Activated CD4-positive, alpha-beta T cell treated with anti-CD3 and anti-CD28 coated beads for 48 hours (primary cell): ENCODE measurements around the gene RASSF10.

Experiments used
- DNase-seq: peaks from one replicate; pipeline ENCODE4 v3.0.0-alpha.2; 2020

RASSF10 gene

DNA sequence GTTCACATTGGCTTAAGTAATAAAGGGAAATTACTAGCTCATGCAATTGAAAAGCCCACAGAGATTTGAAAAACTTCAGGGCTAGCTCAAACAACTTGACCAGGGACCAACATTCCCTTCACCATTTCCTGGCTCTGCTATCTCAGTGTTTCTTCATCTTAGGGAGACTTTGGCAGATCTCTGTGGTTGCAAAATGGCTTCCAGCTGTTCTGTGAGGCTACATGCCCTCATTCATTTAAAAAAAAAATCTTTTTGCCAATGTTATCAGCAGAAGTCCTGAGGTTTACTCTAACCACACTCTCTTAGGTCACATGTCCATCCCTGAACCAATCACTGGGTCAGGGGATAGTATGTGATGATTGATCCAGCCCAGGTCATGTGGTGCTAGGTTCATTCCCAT lies 13.9 kb upstream of the RASSF10 start:
- no peak for DNase-seq

- DNase-seq = no peak
Measured at GRCh38 chr11:12995823-12996222, 13.3 kb upstream of the RASSF10 start.

- no peak for DNase-seq
Measured at GRCh38 chr11:12997168-12997567, 11.9 kb upstream of the RASSF10 start.

GRCh38 chr11:12998336-12998735 lies 10.8 kb upstream of the RASSF10 start:
- no peak for DNase-seq

DNA sequence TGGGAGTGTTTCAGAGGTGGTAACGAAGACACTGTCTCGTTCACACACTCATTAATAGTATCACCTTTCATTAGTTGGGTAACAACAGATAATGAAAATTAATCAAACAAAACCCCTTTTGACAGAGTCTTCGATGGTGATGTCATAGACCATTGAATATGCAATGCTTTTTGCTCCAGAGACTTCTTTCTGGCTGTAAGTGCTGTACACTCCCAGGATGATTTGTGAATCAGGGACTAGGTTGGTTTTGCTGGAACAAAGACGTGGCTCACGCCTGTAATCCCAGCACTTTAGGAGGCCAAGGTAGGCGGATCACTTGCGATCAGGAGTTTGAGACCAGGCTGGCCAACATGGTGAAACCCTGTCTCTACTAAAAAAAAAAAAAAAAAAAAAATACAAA lies 9.5 kb upstream of the RASSF10 start:
- no peak for DNase-seq

GRCh38 chr11:13000116-13000515 lies 9.0 kb upstream of the RASSF10 start:
- no peak for DNase-seq

DNA sequence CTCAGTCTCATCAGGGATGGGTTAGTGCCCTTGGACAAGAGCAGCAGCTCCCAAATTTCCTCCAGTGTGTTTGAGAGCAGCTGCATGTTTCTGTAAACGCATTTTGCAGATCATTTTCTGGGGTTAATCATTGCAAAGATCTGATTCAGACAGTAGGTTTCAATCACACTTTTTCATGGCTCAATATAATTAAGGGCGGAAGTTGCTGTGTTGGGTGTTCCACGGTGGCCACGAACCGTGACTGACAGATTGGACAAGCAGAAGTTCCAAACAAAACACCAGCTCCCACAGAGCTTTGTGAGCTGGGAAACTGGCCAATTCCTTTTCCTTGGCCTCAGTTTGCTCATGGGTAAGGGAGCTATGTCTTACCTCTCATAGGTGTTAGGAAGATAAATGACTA lies 8.4 kb upstream of the RASSF10 start:
- no peak for DNase-seq

- DNase-seq = no peak
Measured at GRCh38 chr11:13003736-13004493, 5.2 kb upstream of the RASSF10 start.

DNA sequence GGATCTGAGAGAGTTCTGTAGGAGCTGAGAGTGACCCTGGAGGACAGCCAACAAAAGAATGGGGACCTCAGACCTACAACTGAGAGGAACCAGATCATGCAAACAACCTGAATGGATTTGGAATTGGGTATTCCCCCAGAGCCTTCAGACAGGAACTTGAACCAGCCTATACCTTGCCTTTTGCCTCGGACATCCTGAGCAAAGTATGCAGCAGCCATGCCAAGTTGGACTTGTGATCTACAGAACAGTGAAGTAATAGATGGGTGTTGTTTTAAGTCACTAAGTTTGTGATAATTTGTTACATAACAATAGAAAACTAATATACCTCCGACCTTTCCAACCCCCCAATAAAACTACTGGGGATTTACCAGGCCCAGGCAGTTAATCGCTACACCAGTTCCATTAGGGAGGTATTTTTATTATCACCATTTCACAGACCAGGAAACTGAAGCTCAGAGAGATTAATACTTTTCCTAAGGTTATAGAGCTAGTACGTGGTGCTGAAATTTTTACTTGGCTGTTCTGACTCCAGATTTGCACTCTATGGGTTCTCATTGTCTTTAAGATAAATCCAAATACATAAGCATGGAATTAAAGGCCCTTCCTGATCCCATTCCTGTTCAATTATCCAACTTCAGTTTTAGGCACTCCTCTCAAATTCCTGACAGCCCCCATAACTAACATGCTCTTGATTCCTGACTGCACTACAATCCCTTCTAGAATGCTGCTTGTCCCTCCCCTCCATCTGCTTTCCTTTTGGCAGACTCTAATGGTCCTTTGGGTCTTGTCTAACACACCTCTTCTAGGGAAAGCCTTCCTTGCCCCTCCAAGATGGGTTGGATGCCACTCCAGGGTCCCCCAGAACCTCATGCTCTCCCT lies 1.7 kb upstream of the RASSF10 start:
- no peak for DNase-seq

DNA sequence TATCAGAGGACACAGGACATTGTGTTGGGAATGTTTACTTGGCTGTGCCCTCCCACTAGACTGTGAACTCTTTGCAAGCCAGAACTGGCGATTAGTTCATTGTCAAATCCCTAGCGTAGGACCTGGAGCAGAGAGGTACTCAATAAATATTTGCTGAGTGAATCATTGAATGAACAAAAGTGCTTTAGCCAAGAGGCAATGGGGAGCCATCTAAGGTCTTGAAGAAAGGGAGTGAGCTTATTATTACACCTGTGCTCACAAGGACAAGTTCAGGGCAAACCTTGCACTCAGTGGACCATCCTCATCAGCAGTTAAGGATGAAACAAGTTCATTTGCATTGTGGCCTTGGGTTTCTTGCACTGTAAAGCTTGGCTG lies 1.1 kb upstream of the RASSF10 start:
- no peak for DNase-seq

DNA sequence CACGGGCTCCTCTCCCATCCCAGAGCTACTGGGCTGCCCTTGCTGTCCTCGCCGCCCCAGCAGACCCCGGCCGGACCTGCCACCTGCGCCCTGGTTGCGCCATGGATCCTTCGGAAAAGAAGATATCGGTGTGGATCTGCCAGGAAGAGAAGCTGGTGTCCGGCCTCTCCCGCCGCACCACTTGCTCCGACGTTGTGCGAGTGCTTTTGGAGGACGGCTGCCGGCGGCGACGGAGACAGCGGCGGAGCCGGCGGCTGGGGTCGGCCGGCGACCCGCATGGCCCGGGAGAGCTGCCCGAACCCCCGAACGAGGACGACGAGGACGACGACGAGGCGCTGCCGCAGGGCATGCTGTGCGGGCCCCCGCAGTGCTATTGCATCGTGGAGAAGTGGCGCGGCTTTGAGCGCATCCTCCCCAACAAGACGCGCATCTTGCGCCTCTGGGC lies 382 bp downstream of the RASSF10 start:
- DNase-seq = peak; percentile 24

DNA sequence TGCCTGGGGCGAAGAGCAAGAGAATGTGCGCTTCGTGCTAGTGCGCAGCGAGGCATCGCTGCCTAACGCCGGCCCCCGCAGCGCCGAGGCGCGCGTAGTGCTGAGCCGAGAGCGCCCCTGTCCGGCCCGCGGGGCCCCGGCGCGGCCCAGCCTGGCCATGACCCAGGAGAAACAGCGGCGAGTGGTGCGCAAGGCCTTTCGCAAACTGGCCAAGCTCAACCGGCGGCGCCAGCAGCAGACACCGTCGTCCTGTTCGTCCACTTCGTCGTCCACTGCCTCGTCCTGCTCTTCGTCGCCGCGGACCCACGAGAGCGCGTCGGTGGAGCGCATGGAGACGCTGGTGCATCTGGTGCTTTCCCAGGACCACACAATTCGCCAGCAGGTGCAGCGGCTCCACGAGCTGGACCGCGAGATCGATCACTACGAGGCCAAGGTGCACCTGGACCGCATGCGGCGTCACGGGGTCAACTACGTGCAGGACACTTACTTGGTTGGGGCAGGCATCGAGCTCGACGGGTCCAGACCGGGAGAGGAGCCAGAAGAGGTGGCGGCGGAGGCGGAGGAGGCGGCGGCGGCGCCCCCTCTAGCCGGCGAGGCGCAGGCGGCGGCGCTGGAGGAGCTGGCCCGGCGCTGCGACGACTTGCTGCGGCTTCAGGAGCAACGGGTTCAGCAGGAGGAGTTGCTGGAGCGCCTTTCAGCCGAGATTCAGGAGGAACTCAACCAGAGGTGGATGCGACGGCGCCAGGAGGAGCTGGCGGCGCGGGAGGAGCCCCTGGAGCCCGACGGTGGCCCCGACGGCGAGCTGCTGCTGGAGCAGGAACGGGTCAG lies 1.0 kb downstream of the RASSF10 start:
- DNase-seq = peak; percentile 5

DNA sequence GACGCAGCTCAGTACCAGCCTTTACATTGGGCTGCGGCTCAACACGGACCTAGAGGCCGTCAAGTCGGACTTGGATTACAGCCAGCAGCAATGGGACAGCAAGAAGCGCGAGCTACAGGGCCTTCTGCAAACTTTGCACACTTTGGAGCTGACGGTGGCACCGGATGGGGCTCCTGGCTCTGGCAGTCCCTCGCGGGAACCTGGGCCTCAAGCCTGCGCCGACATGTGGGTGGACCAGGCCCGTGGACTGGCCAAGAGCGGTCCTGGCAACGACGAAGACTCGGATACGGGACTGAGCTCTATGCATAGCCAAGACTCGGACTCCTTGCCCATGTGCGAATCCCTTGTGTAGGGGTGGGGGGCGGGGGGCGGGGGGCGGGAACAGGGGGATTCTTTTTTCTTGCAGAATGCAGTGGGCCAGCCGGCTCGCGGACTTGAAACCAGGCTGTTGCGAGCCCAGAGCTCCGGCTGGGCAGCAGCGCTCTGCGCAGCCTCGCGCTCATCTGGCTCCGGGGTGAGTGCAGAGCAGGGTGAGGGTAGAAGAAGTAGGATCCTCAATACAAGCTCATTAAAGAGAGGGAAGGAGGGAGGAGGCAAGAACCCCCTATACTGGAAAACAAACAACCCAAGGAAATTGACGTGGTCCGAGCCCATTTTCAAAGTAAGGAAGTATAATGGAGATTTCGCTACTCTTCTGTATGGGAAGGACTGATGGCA lies 1.8 kb downstream of the RASSF10 start:
- no peak for DNase-seq

GRCh38 chr11:13011466-13012055 lies 2.4 kb downstream of the RASSF10 start:
- no peak for DNase-seq

DNA sequence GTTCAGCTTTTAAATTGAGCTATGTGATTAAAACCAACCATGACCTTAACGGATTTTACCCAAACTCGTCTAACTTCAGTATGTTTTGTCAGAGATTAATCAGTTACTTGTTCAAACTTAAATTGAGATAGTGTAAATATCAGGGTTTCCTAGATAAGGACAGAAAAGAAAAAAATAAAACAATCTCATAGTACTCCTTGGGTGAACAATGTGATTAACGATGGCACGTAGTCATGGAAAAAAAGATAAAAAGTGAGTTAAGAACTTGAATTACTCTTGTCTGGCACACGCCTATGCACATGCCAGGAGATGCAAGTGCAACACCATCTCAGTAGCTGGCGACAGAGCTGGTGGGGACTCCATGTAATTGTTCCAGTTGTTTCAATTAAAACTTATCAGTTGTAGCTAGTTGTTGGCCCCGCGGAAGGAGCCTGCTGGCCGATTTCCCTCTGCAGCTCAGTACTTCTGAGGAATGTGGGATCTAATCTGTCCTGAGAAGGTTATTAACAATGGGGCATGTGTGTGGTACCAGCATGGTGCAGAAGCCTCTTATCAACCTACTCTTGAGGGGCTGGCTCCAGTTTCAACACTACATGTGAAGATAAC lies 3.0 kb downstream of the RASSF10 start:
- DNase-seq = no peak

GRCh38 chr11:13013054-13013488 lies 4.0 kb downstream of the RASSF10 start:
- no peak for DNase-seq

GRCh38 chr11:13015753-13016152 lies 6.6 kb downstream of the RASSF10 start:
- DNase-seq = no peak

GRCh38 chr11:13016415-13016814 lies 7.3 kb downstream of the RASSF10 start:
- no peak for DNase-seq

DNA sequence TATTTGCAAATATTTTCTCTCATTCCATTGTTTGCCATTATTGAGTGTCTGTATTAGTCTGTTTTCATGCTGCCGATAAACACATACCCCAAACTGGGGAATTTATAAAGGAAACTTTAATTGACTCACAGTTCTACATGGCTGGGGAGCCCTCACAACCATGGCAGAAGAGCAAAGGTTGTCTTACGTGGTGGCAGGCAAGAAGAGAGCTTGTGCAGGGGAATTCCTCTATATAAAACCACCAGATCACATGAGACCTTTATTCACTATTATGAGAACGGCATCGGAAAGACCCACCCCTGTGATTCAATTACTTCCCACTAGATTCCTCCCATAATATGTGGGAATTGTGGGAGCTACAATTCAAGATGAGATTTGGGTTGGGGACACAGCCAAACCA lies 10.2 kb downstream of the RASSF10 start:
- no peak for DNase-seq

GRCh38 chr11:13023423-13023822 lies 14.3 kb downstream of the RASSF10 start:
- no peak for DNase-seq

DNA sequence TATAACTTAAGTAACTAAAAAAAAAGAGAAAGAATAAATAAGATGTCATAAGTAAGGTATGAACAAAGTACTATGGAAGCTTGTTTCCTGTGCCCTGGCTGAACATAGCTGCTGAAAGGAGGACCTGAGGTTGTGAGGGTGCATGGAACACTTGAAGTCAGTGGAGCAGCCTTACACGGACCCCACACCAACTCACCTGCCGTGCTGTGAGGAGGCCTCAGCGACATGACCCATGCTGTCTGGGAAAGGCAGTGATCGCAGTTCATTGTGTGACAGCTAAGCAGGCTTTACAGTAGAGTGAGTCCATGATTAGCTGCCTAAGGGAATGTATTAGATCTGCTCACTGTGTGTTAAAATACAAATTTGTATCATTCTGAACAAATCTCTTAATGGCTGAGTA lies 17.6 kb downstream of the RASSF10 start:
- DNase-seq = no peak

DNA sequence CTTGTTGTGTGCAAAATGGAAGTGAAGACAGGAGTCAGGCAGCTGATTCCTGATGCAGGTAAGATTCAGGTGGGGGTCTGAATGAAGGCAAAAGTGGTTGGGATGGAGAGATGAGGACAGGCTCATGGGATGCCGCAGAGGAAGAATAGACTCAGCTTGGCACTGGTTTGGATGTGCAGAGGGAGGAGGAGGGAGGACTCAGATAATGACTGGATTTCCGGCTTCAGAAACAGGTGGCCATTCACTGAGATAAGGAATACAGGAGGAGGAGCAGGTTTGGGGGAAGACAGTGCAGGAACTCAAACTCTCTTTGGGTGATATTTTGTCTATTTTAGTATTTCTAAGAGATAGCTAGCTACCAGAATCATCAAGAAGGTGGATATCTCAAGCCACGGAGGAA lies 19.2 kb downstream of the RASSF10 start:
- no peak for DNase-seq
